ENCODE results near the gene TUBA8. TPM values are rescaled to one million over a fixed set of nuclear protein-coding genes. Genes with fewer than 3 reads are reported as not detected.
"Not testable (repeated sequence)": the region's sequence is repeated elsewhere in the genome, so short reads cannot be mapped to it uniquely, and the experiment has no call there.

TUBA8 gene
- total RNA-seq, 1 experiment from 2014 or later: 1.9 TPM

GRCh38 chr22:18073467-18073866 is 37.1 kb upstream of the TUBA8 start:
- Histone ChIP-seq H3K27ac (ENCODE audit: low read length) (no peak overlapping the region), H3K9ac (ENCODE audit: low read length) (no peak overlapping the region), H3K9me2 (replicated peaks; ENCODE audit: low read length) (no peaks in the 10 kb centered on the region), H3K4me1 (ENCODE audit: insufficient read depth, low read length) (peaks cover 25% of the 10 kb centered on the region), H3K27me3 (ENCODE audit: low read length) (no peaks in the 10 kb centered on the region), H3K9me3 (ENCODE audit: low read length) (no peaks in the 10 kb centered on the region), H3K79me2 (ENCODE audit: low read length) (peaks cover 17% of the 10 kb centered on the region), H4K20me1 (ENCODE audit: low read length) (no peaks in the 10 kb centered on the region), H3F3A (ENCODE audit: low read length, unreplicated experiment) (no peaks in the 10 kb centered on the region), H2AFZ (ENCODE audit: low read length) (no peak overlapping the region), H3K4me3 (ENCODE audit: low read length) (no peak overlapping the region), H3K36me3 (ENCODE audit: low read depth, low read length) (no peaks in the 10 kb centered on the region), H3K4me2 (ENCODE audit: low read length) (no peak overlapping the region)
- CTCF ChIA-PET: no interaction called here
- POLR2A ChIA-PET (ENCODE audit: unreplicated experiment): no interaction called here
- intact Hi-C loops (cut with micrococcal nuclease): no loop called here
- DNase-seq (no peak), ATAC-seq (no peak)
- TF ChIP-seq CTCF (conservative IDR thresholded peaks at IDR 0.05; ENCODE audit: low read depth, low read length) (no peak), EZH2phosphoT487 (IDR thresholded peaks at IDR 0.05; ENCODE audit: borderline replicate concordance, low read length) (no peak), EZH2 (IDR thresholded peaks at IDR 0.05; ENCODE audit: low read length, unreplicated experiment) (no peak)
- no TSS peak for BruUV-seq (replicated peaks)

DNA sequence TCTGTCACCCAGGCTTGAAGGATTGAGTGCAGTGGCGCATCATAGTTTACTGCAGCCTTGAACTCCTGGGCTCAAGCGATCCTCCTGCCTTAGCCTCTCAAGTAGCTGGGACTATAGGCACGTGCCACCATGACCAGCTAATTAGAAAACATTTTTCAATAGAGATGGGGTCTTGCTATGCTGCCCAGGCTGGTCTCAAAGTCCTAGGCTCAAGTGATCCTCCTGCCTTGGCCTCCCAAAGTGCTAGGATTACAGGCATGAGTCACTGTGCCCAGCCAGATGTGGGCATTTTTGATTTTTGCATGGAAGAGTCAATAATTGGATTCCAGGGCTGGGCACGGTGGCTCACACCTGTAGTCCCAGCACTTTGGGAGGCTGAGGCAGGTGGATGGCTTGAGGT is 36.7 kb upstream of the TUBA8 start:
- BruUV-seq (replicated peaks); H3K9ac ChIP-seq (ENCODE audit: low read length); H3K4me2 ChIP-seq (ENCODE audit: low read length); H4K20me1 ChIP-seq (ENCODE audit: low read length); H2AFZ ChIP-seq (ENCODE audit: low read length); H3K36me3 ChIP-seq (ENCODE audit: low read depth, low read length); intact Hi-C loops (cut with micrococcal nuclease); ATAC-seq; H3K9me3 ChIP-seq (ENCODE audit: low read length); H3K4me3 ChIP-seq (ENCODE audit: low read length); H3K9me2 ChIP-seq (replicated peaks; ENCODE audit: low read length); H3K27ac ChIP-seq (ENCODE audit: low read length); DNase-seq; H3F3A ChIP-seq (ENCODE audit: low read length, unreplicated experiment); POLR2A ChIA-PET (ENCODE audit: unreplicated experiment); H3K27me3 ChIP-seq (ENCODE audit: low read length): not testable (repeated sequence)
- H3K4me1 ChIP-seq (ENCODE audit: insufficient read depth, low read length): peaks cover 28% of the 10 kb centered on the region
- peaks cover 22% of the 10 kb centered on the region for H3K79me2 ChIP-seq (ENCODE audit: low read length)
- CTCF ChIA-PET: interaction anchor here (0.7 kb wide), 1 partner anchor 47 kb away, joined by 10 read pairs; no protein-coding TSS in a partner anchor

DNA sequence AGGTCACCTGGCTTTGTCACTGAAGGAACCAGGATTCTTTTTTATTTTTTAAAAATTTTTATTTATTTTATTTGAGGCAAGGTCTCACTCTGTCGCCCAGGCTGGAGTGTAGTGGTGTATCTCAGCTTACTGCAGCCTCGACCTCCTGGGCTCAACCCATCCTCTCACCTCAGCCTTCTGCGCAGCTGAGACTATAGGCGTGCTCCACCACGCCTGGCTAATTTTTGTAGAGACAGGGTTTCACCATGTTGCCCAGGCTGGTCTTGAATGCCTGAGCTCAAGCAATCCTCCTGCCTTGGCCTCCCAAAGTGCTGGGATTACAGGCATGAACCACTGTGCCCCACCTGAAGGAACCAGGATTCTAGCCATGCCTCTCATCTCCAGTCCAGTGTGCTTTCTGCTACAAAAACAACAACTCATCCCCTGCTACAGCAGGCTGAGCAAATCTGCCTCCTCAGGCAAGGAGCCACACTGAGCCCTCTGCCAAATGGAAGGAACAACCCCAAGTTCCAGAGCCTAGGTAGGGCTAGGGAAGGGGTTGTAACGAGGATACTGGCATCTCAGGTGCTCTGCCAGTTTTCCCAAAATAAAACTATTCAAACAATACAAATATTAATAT is 35.4 kb upstream of the TUBA8 start:
- Histone ChIP-seq H3K4me1 (ENCODE audit: insufficient read depth, low read length) (peaks cover 33% of the 10 kb centered on the region), H3K9me3 (ENCODE audit: low read length) (no peaks in the 10 kb centered on the region), H3K4me2 (ENCODE audit: low read length) (no peak overlapping the region), H3K79me2 (ENCODE audit: low read length) (peaks cover 35% of the 10 kb centered on the region), H3K9me2 (replicated peaks; ENCODE audit: low read length) (no peaks in the 10 kb centered on the region), H3K27me3 (ENCODE audit: low read length) (no peaks in the 10 kb centered on the region), H2AFZ (ENCODE audit: low read length) (no peak overlapping the region), H3K27ac (ENCODE audit: low read length) (no peak overlapping the region), H3K36me3 (ENCODE audit: low read depth, low read length) (no peaks in the 10 kb centered on the region), H3K4me3 (ENCODE audit: low read length) (no peak overlapping the region), H3K9ac (ENCODE audit: low read length) (no peak overlapping the region), H3F3A (ENCODE audit: low read length, unreplicated experiment) (no peaks in the 10 kb centered on the region), H4K20me1 (ENCODE audit: low read length) (no peaks in the 10 kb centered on the region)
- ChIA-PET CTCF (interaction anchor here (0.8 to 1.6 kb wide), 7 partner anchors 10 to 238 kb away, joined by 3 to 18 read pairs (median 4); partner anchors contain the start of gene MICAL3), POLR2A (ENCODE audit: unreplicated experiment) (no interaction called here)
- BruUV-seq (replicated peaks): no TSS peak
- DNase-seq: no peak
- intact Hi-C loops (cut with micrococcal nuclease): loop anchor here (5.0 kb wide), 1 partner anchor 178 kb away; no protein-coding TSS in a partner anchor
- ATAC-seq: no peak
- no peak for TF ChIP-seq EZH2 (IDR thresholded peaks at IDR 0.05; ENCODE audit: low read length, unreplicated experiment)
- TF ChIP-seq CTCF (conservative IDR thresholded peaks at IDR 0.05; ENCODE audit: low read depth, low read length): no peak
- TF ChIP-seq EZH2phosphoT487 (IDR thresholded peaks at IDR 0.05; ENCODE audit: borderline replicate concordance, low read length): no peak
